GM12801 (cell line): Measurements from ENCODE around the gene KCNH5.

Experiments used
- CTCF ChIP-seq: IDR thresholded peaks from one replicate; pipeline ENCODE4 v1.5.1; 2011; ENCODE audit warnings: control low read depth; ENCODE audit not compliant: insufficient read length; ENCODE audit errors: extremely low read depth

The KCNH5 gene

GRCh38 chr14:62655166-62655565 lies 390.1 kb downstream of the KCNH5 start:
- no peak for TF ChIP-seq CTCF

GRCh38 chr14:62654641-62655040 lies 390.6 kb downstream of the KCNH5 start:
- TF ChIP-seq CTCF = no peak
